Measurements from ENCODE around the gene RARG.

Gene RARG

DNA sequence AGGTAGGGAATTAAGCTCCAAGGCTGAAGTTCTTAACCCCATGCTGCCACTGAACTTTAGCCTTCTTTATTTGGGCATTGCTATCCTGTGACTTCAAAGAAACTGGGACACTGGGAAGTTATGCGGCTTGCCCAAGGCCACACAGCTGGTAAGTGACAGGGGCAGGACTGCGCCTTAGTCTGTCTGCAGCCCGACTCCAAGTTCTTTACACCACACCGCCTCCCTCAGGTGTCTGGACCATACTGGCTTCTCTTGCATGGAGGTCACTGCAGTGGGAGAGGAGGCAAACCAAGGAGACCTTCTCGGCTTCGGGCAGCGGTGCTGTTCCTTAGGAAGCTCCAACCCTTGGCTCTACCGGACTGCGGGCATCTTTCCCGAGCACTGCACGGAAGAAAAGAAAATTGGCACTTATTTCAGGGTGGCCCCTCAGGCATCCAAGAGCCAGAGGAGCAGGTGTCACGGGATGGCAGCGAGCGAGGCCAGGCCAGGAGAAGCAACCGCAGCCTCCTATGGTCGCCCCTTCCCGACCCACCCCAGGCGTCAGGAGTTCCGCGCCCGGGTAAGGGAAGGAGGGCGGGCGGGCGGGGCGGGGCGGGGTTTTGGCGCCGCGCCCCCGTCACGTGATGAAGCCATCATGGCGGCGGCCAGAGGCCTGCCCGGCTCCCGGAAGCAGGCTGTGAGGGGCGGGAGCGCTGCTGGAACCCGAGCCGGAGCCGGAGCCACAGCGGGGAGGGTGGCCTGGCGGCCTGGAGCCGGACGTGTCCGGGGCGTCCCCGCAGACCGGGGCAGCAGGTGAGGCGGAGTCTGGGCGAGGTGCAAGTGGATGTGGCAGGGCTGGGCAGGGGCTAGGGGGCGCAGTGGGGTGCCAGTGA, 19.7 kb upstream of the RARG start:
- in situ Hi-C loops (cut with HindIII; ENCODE audit: low sequenced_read_pairs), result no loop called here
- peak overlapping the region; percentile 81 for H3K4me3 ChIP-seq (ENCODE audit: low read depth, low read length)
- peak; percentile 18 for DNase-seq (ENCODE audit: low read depth)
- TF ChIP-seq, protein P1, sequence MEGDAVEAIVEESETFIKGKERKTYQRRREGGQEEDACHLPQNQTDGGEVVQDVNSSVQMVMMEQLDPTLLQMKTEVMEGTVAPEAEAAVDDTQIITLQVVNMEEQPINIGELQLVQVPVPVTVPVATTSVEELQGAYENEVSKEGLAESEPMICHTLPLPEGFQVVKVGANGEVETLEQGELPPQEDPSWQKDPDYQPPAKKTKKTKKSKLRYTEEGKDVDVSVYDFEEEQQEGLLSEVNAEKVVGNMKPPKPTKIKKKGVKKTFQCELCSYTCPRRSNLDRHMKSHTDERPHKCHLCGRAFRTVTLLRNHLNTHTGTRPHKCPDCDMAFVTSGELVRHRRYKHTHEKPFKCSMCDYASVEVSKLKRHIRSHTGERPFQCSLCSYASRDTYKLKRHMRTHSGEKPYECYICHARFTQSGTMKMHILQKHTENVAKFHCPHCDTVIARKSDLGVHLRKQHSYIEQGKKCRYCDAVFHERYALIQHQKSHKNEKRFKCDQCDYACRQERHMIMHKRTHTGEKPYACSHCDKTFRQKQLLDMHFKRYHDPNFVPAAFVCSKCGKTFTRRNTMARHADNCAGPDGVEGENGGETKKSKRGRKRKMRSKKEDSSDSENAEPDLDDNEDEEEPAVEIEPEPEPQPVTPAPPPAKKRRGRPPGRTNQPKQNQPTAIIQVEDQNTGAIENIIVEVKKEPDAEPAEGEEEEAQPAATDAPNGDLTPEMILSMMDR (IDR thresholded peaks at IDR 0.05; ENCODE audit: low read depth, low read length, missing control alignments), result peak; percentile 32

DNA sequence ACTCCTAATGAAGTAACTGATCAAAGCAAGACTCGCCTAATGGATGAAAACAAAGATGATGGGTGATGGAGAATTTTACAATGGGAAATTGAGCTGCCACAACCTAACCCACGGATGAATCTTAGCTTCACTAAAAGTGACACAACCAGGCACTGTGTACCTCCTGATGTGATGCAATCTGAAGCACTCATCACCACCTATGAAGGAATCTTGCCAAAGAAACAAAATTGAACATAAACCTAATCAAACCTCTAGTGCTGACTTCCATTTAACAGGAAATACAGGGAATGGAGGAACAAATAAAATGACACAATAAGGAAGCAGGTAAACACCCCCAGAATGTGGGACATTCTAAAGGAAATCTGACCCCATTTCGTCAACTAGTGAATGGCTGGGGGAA, 13.3 kb upstream of the RARG start:
- TF ChIP-seq, protein P1 (IDR thresholded peaks at IDR 0.05; ENCODE audit: low read depth, low read length, missing control alignments), result no peak
- in situ Hi-C loops (cut with HindIII; ENCODE audit: low sequenced_read_pairs), result no loop called here
- no peak for DNase-seq (ENCODE audit: low read depth)
- no peak overlapping the region for H3K4me3 ChIP-seq (ENCODE audit: low read depth, low read length)

DNA sequence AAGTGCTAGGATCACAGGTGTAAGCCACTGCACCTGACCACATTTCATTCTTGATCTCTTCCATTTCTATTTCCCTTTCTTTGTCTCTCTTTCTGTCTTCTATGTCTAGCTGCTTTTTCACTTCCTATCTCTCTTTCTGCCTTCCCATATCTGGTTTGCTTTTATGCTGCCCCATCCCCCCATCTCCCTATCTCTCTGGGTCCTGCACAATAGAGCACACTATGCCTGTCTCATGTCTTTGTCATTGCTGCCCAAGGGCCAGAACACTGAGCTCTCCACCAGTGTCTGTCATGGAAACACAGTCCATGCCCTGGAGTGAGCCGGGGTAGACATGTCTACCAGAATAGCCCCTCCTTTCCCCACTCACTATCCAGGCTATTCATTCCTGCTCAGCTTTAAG, 12.3 kb upstream of the RARG start:
- DNase-seq (ENCODE audit: low read depth), result no peak
- in situ Hi-C loops (cut with HindIII; ENCODE audit: low sequenced_read_pairs), result no loop called here

DNA sequence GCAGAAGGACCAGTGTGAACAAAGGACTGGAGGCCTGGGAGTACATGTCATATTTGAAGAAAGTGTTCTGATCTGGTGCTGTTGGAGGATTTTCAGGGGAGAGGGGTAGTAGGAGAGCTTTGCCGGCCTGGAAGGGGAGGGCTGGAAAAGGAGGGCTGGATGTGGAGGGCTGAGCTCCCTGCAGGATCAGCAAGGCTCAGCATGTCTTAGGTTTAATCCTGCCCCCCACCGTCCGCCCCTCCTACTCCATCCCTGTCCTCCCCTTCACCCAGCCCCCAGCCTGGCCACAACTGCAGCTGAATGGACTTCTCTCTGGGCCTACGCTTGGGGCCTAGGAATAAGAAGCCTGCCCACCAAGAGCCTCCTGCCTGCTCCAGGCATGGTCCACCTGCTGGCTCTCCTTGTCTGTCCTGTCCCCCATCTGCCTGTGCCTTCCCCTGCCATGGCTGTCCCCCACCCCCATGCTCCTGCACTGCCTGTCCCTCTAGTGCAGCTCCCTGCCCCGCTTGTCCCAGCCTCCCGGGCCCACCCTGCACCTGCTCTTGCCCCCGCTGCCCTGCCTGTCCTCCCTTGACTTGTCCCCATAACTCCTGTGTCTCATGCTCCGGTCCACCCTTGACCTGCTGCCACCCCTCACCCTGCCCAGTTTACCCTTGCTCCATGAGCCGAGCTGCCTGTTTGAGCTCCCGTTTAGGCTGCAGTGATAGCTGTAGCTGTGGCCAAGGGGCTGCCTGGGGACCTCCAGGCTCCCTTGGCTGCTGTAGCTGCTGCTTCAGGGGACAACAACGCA, 9.8 kb upstream of the RARG start:
- H3K4me3 ChIP-seq (ENCODE audit: low read depth, low read length), result no peak overlapping the region
- TF ChIP-seq, protein P1 (IDR thresholded peaks at IDR 0.05; ENCODE audit: low read depth, low read length, missing control alignments), result no peak
- in situ Hi-C loops (cut with HindIII; ENCODE audit: low sequenced_read_pairs), result no loop called here

More for the DNA sequence above, 12.3 kb upstream of the RARG start:
- TF ChIP-seq, protein P1 (IDR thresholded peaks at IDR 0.05; ENCODE audit: low read depth, low read length, missing control alignments), result no peak
- no peak overlapping the region for H3K4me3 ChIP-seq (ENCODE audit: low read depth, low read length)

DNA sequence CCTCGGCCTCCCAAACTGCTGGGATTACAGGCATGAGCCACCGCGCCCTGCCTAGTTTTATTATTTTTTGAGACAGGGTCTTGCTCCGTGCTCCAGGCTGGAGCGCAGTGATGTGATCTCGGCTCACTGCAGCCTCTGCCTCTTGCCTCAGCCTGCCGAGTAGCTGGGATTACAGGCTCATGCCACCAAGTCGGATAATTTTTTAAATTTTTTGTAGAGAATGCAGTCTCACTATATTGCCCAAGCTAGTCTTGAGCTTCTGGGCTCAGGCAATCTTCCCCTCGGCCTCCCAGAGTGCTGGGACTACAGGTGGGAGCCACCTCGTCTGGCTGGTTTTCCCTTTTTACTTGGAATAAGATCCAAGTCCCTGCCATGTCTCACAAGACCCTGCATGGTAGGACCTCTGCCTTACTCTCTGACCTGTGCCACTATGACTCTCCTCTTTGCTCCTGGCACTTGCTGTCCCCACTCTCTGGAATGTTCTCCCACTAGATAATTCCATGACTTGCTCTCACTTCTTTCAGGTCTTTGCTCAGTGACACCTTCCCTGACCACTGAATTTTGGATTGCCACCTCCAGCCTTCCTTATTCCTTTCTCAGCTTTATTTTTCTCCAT, 7.7 kb upstream of the RARG start:
- no peak for DNase-seq (ENCODE audit: low read depth)
- TF ChIP-seq, protein P1 (IDR thresholded peaks at IDR 0.05; ENCODE audit: low read depth, low read length, missing control alignments), result no peak
- H3K4me3 ChIP-seq (ENCODE audit: low read depth, low read length), result no peak overlapping the region
- in situ Hi-C loops (cut with HindIII; ENCODE audit: low sequenced_read_pairs), result no loop called here

More for the DNA sequence above, 9.8 kb upstream of the RARG start:
- DNase-seq (ENCODE audit: low read depth), result no peak

DNA sequence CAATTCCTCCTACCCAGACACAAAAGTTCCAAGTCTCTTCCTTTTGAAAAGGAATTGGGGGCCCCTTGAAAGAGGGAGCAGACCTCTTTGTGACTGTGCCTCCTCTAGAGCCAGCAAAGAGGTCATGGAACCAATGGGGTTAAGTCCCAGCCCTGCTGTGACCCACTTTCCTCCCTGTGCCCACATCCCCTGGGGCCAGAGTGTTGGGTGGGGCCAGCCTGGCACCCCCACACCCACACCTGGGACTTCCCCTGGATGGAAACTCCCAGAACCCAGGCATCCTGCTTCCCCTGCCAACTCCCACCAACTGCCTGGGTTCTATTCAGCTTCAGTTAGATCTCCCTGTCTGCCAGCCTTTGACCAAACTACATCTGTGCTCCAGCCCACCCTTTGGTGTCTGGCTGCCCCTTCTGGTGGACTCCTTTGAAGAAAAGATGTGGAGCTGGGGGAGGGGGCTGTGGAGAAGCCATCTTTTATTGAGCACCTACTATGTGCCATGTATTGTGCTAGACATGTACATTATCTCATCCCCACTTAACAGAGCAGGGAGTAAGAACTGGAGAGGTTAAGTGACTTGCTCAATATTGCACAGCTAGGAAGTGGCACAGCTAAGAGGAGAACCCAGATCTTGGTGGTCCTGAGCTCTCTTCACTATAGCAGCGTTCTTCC, 4.6 kb upstream of the RARG start:
- H3K4me3 ChIP-seq (ENCODE audit: low read depth, low read length), result no peak overlapping the region
- DNase-seq (ENCODE audit: low read depth), result no peak
- TF ChIP-seq, protein P1 (IDR thresholded peaks at IDR 0.05; ENCODE audit: low read depth, low read length, missing control alignments), result no peak
- in situ Hi-C loops (cut with HindIII; ENCODE audit: low sequenced_read_pairs), result no loop called here

All from astrocyte of the cerebellum (primary cell).